HG03066 (cell line): ENCODE results near the gene SPEG.

Source experiments
- ATAC-seq: cut with Tn5 transposase; IDR thresholded peaks from one replicate; pipeline ENCODE4 v1.9.1; 2021; ENCODE audit warnings: low read depth; ENCODE audit not compliant: unreplicated experiment

The SPEG gene

DNA sequence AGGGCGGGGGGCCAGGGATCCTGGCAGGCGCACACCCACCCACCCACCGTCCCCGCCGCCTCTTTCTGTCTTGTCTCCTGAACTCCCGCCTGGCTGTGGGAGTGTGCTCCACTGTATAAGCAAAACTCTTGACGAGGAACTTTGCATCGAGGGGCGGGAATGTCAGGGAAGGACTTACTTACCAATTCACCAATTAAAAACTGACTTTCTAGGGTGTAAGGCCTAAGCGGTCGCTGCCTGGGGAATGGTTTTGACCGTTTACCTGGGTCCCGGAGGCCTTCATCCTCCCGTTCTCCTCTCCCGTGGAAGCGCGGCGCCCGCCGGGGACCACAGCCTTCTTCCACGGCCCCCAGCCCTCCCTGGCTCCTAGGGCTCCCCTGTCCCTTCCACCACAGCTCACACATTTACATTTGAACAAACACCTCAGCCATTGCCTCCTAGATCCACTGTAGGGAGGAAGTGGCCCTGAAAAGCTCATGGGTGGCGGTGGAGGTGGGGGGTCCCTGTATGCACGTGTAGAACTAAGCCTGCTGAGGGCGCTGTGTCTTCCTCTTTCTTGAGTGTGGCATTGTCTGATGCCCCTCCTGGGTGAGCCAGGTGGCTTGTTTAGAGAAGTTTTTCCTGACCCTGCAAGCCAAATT lies 88.5 kb downstream of the SPEG start:
- no peak for ATAC-seq

- no peak for ATAC-seq
Measured at GRCh38 chr2:219524817-219525216, 90.2 kb downstream of the SPEG start.

DNA sequence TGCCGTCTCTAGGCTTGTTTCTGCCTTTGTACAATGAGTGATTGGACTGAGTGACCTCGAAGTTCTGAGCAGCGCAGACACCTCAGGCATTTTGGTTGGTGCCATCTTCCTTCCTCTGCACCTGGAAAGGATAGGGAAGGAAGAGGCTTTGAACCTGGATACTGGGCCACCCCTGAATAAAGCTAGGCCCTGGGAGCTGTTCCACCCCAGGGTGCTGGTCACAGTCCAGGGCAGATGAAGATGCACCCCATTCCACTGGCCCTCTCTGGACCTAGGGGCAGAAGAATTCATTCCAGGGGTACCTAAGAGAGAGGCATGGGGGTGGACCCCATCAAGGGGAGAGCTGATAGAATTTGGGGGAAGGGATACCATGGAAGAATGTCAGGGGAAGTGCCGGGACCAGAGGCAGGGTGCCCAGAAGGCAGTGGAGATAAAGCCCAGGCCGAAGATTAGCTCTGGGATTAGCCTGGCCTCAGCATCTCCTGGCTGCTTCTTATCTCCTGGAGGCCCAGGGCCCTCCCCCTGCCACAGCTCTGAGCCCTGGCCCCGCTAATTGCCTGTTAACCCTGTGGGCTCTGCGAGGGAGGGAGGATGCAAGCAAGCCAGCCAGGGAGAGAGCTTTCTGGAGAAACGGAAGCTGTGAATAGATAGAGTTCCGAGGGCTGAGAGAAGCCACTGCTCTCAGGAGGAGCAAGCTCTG lies 91.0 kb downstream of the SPEG start:
- no peak for ATAC-seq

DNA sequence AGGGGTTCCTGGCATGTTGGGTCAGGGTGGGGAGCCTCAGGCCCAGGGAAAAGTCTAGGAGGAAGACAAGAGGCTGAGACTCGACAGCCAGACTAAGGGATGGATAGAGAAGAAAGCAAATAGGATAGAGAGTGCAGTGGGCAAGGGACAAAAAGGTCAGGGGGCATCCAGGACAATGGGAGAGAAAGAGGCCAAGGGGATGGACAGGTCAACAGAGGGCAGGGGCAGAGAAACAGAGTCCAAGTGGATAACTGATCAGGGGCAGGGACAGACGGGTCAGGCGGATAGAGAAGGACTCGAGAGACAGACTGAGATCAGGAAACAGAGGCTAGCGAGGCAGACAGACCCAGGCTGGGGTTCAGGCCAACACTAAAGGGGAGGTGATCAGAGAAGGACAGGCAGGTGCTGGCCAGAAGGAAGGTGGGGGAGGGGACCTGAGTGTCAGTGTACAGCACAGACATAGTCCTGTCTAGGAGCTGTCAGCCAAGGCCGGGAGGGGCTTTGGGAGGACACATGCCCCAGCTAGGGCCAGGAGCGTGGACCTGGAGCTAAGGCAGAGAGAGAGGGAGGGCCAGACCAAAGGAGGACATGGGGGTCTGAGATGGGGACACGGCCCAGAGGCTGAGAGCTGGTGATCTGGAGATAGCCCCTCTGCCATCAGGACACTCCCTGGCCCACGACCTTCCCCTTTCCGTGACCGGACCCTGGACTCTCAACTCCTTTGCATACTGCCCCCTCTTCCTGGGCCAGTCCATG lies 91.9 kb downstream of the SPEG start:
- ATAC-seq = no peak

DNA sequence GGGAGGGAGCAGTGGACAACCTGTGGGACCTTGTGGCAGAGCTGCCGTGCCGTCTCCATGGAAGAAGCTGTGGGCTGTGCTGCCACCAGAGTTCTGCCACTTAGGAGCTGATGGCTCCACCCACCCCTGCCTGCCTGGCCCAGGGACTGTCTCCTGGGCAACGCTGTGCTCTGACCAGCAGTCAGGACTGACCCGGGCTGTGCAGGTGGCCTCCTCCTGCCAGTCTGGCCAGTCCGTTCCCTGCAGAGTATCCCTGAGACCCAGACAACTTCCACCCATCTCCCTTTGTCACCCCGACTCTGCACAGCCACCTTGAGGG lies 92.4 kb downstream of the SPEG start:
- ATAC-seq = no peak

GRCh38 chr2:219527472-219527871 lies 92.8 kb downstream of the SPEG start:
- no peak for ATAC-seq

DNA sequence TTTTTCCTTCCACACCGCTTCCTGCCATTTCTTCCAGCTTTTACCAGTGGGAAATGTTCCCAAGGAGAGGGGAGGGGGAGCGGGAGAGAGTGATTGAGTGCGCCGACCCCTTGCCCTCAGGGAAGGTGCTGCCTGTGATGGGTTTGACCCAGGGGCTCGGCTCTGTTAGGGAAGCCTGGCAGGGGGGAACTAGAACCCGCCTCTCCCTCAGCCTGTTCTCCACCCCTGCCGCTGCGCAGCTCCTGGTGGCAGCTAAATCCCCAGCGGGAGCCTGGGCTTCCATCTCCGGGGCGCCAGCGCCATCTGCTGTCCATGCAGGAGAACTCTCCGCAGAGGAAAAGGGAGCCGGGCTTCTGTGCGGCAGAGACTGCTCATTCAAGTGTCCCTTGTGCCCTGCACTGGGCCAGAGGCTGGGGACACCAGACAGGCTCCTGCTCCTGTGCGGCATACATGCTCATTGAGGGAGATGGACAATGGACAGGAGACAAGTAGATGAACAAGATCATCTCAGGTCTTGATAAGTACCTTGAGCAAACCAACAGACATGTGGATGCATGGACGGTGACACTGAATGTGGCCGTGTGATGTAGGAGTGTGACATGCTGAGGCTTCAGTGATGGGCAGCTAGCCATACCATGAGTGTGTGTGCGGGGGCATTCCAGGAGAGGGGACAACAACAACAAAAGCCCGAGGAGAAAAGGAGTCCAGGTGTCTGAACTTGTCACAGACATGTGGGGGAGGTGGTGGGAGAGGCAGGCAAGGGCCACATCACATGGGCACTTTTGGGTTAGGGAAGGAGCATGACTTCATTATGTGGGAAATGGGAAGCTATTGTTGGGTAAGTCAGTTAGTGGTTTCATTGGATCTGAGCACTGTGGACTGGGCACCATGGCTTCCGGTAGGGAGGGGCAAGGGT lies 95.7 kb downstream of the SPEG start:
- ATAC-seq = peak; percentile 88

DNA sequence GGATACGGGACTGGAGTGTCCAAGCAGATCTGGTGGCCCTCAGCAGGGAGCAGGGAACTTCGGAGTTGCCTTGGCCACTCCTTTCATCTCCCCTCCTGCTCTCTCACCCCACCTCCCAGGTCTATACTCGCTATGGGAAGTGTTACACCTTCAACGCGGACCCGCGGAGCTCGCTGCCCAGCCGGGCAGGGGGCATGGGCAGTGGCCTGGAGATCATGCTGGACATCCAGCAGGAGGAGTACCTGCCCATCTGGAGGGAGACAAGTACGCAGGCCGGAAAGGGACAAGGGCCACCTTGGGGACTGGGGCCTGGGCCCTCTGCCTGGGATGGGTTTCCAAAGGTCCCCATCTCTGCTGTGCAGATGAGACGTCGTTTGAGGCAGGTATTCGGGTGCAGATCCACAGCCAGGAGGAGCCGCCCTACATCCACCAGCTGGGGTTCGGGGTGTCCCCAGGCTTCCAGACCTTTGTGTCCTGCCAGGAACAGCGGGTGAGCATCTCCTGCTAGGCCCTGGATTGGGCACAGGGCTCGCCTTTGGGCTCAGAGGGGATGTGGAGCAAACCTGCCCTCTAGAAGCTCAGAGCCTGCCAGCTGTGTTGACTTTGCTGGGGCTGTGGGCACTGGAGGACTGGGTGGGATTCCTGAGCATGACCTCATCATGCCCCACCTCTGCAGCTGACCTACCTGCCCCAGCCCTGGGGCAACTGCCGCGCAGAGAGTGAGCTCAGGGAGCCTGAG lies 97.2 kb downstream of the SPEG start:
- ATAC-seq = no peak

GRCh38 chr2:219532378-219532649 lies 97.7 kb downstream of the SPEG start:
- ATAC-seq = no peak

DNA sequence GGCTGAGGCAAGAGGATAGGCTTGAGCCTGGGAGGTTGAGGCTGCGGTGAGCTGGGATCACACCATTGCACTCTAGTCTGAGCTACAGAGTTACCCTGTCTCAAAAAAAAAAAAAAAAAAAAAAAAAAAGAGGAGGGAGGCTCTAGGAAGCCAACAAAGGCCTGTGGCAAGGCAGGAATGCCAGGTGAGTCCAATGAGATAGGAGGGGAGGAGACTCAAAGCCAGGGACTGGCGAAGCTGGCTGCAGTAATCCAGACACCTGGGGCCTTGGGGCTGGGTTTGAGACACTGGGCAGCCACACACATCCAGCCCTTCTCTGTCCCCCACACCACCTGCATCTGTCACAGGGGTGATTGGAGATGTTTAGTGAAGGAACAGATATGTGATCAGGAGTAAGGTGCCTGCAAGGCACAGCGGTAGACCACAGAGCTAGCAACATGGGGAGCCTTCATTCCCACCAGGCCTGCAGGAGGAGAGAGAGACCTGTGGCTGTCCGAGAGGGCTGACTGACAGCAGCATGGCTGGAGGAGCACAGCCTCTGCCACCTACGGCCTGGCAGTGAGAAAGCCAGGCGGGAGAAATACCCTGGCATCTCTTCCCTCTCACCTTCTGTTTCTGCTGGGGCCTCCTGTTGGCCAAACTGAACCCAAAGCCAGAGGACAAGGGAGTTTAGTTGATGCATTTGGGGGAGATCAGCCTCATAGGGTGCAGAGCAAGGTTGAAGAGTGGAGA lies 99.5 kb downstream of the SPEG start:
- ATAC-seq = no peak

DNA sequence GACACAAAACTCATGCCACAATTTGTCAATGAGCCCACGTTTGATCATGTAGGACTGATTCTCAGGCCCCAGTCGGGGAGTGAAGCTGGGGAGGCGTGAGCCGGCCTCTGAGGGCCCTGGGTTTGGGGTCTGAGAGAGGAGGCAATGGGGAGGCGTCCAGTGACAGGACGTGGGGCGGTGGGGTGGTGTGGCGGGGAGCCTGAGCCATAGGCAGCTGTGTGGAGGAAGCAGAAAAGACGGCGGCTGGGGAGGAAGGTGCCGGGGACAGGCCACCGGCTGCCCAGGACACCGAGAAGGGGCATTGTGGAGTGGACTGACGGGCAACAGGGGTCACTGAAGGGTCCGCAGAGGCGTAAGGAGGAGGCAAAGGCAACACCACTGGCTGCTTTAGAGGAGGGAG lies 101.8 kb downstream of the SPEG start:
- ATAC-seq = no peak

- ATAC-seq = no peak
Measured at GRCh38 chr2:219536967-219537366, 102.3 kb downstream of the SPEG start.

DNA sequence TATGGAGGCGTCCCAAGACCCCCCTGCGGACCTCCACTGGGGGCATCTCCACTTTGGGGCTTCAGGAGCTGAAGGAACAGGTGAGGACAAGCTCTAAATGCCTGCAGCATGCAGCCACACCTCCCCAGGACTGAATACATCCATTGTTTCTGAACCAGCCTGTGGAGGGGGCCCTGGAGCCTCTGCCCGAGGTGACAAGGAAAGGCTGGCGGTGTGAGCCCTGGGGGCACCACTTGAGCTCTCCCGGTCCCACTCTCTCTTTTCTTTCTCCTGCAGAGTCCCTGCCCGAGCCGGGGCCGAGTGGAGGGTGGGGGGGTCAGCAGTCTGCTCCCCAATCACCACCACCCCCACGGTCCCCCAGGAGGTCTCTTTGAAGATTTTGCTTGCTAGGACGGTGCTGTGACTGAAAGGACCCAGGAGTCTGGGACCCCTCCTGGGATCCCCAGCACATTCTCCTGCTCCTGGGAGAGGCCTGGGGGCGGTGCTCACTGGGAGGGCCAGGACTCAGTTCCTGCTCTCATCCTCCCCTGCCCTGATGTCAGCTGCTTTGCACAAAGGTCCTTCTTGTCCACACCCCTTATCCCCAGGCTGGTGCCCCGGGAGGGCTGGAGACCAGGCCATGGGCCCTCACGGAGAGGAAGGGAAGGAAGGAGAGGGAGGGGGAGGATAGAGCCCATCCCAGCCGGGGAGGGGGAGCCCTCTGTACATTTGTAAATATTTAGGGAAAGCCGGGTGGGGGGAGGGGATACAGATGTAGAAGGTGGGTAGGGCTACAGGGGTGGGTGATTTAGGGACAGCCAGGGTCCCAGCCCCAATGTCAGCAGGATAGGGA lies 103.2 kb downstream of the SPEG start:
- ATAC-seq = no peak

GRCh38 chr2:219538504-219538951 lies 103.9 kb downstream of the SPEG start:
- no peak for ATAC-seq

- ATAC-seq = no peak
Measured at GRCh38 chr2:219538956-219539788, 104.5 kb downstream of the SPEG start.

DNA sequence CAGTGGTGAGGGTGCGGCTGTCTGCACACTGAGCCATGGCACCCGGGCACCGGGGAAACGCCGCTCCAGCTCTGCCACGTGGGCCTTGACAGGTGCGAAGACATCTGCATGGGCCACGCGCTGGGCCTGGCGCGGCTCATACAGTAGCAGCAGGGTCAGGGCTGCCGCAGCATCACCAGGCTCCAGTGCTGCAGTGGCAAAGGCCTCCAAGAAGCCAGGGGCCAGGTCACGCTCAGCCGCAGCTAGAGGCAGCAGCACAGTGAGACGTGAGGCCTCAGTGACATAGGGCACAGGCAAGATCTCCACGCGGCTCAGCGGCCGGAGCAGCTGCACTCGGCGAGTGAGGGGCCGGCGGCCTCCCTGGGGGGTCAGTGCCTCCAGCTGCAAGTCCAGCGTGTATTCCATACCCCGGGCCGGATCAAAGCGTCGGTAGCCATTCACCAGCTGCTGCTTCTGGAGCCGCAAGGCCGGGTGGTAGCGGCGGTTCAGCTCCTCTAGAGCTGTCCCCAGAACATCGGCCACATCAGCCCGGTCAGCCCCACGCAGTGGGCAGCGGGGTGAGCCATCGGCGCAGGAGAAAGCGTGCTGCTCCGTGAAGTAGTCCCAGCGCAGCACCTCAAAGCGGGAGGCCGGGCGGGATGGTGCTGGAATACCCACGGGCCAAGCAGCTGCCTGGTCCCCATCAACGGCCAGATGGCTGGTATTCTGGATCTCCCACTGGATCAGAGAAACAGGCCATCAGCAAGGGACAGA lies 105.5 kb downstream of the SPEG start:
- no peak for ATAC-seq

DNA sequence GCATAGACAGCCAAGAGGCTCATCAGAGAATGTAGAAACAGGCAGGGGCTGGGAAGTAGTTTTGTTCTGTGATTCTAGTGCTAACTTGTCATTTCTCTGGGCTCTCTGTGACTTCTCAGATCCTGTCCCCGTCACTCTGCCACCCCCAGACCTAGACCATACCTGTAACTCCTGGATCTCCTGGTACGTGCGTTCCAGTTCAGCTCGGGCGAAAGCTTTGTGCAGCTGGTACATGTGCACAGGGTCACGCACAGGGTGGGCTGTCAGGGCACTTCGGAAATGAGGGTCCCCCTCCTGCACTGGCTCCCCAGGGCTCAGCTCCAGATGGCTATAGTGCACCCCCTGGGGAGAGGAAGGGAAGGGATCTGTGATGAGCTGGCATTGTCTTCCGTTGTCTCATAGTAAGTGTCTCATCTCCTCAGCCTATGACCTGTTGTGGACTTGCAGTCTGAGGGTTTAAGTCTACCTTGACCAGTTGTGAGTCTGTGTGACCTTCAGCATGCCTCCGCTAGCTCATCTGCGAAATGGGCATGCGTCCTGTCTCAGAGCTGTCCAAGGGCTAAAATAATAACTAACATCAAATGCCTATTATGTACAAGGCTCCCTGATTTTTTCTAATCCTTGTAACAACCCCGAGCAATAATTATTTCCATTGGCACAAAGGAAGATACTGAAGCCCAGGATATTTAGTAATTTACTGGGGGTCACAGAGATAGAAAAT lies 106.3 kb downstream of the SPEG start:
- ATAC-seq = no peak
